HTERT RPE-1 (cell line): Measurements from ENCODE around the gene KLHDC3.
"Not testable (repeated sequence)": the region's sequence is repeated elsewhere in the genome, so short reads cannot be mapped to it uniquely, and the experiment has no call there.

Experiments used
- in situ Hi-C: fragments of 300-500 bp; cut with MboI; formaldehyde crosslinking; loops from 4 replicates; pipeline ENCODE4 v1.14.3; 2020; ENCODE audit warnings: low sequenced_read_pairs

The KLHDC3 gene

DNA sequence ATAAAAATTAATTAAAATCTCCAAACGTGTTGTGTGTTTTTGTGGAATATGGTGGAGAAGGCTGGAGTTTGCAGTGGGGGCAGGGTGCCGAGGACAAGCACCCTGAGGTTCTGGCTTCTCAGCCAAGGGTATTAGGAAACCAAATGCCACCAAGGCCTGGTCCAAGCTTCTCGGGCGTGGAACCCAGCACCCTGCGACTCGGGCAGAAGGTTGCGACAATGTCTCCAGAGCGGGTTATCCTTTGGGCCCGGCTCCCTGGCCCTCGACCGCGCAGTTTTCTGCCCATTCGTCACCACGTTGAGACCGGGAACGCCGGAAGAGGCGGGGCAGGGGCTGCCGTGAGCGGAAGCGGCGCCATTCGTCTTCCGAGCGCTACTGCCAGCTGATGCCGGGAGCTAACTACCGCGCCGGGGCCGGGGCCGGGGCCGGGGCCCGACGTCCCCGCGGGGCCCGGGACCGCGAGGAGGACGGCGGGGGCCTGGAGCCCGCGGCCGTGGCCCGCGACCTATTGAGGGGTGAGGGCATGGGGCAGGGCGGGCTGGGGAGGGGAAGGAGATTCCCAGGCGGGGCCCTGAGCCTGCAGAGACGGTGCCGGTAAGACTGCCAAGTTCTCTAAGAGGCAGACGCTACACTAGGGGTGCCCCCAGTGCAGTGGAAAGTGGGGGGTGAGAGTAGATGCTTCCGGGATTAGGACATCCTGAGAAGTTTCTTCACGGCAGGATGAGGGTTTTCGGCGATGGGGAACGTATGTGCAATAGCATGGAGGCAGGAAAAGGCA lies 7.4 kb downstream of the KLHDC3 start, which contains the start of gene RRP36:
TSS of gene RRP36 (plus strand) at position 354 of the 778 bp plus-strand sequence. CDS start at position 386, 32 bp downstream.
- in situ Hi-C loops = no loop called here

DNA sequence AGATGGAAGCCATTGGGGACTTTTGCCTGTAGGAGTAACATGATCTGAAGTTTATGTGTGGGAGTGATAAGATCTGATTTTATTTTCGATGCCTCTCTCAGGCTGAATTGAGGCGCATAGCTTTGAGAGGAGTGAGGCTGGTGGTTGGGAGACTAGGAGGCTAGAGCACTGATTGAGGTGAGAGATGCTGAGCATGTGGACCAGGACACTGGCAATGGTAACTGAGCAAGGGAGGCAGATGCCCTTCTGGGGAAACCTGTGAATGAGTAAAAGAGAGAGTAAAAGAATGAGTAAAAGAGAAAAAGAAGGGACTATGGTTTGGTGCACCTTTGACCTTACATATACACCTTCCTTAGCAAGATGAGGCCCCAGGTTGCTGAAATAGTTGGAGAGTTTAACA lies 10.4 kb downstream of the KLHDC3 start:
- in situ Hi-C loops = no loop called here

DNA sequence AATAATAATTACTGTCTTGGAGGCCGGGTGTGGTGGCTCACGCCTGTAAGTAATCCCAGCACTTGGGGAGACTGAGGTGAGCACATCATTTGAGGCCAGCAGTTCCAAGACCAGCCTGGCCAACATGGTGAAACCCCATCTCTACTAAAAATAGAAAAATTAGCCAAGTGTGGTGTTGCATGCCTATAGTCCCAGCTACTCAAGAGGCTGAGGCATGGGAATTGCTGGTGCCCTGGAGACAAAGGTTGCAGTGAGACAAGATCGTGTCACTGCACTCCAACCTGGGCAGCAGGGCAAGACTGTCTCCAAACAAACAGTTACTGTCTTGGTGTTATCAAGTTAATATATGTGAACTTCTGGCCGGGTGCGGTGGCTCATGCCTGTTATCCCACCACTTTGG lies 12.3 kb downstream of the KLHDC3 start:
- in situ Hi-C loops = no loop called here

DNA sequence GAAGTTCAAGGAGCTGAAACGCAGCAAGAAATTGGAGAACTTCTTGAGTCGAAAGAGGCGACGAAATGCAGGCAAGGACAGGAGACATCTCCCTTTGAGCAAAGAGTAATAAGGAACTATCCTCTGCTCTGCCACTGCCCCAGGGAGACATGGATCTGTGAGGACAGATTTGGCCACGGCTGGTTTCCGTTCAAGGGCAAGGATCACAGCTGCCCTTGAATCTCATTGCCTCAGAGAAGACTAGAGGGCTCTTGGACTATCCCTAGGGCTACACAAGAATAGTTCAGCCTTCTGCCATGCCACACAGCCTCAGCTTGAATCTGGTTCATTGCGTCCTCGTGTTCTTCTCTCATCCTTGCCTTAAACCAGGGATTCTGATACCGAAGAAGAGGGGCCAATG lies 15.1 kb downstream of the KLHDC3 start:
- in situ Hi-C loops = no loop called here

DNA sequence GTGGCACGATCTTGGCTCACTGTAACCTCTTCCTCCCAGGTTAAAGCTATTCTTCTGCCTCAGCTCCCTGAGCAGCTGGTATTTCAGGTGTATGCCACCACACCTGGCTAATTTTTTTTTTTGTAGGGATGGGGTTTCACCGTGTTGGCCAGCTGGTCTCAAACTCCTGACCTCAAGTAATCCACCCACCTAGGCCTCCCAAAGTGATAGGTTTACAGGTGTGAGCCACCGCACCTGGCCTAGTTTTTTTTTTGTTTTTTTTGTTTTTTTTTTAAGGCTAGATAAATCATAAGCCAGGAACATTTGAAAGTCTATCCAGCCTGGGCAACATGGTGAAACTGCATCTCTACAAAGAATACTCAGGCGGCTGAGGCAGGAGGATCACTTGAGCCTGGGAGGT lies 18.3 kb downstream of the KLHDC3 start:
- in situ Hi-C loops = no loop called here

DNA sequence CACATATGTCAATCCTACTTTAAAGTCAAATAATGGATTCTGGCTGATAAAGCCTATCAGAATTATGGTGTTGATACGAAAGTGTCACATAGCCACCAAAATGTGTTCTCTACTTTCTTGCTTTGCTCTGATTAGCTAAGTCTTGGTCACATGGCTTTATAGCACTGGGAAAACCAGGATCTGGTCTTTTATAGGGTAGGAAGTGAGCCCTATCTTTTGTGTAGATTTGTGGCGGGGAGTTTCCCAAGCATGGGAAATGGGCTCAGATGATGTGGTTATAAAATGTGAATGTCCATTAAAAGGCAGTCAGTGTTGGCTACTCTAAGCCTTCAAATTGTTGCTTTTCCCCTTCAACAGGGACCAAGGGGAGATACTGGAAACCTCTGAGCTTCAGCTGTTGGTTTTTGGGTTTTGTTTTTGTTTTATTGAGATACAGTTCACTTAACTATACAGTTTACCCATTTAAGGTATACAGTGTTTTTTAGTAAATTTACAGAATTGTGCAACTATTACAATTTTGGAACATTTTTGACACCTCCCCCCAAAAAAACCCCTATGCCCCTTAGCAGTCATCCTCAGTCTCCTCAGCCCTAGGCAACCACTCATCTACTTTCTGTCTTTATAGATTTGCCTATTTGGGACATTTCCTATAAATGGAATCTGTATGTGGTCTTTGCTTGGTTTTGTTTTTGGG lies 19.6 kb downstream of the KLHDC3 start:
- in situ Hi-C loops = no loop called here

DNA sequence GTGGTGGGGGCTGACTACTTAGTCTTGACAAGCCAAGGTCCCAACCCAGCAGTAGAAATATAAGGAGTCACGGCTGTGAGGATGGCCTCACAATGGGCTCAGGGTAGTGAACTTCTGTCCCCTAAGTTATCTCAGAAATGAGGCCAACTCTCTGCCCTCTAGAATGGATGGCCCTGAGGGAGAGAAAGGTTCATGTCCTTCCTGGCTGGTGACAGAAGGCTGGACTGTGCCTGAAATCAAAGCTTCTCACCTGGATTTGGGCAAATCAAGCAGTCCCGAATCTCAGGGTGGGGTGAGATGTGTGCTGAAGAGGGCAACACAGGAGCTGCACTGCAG lies 20.1 kb downstream of the KLHDC3 start:
- in situ Hi-C loops = no loop called here

DNA sequence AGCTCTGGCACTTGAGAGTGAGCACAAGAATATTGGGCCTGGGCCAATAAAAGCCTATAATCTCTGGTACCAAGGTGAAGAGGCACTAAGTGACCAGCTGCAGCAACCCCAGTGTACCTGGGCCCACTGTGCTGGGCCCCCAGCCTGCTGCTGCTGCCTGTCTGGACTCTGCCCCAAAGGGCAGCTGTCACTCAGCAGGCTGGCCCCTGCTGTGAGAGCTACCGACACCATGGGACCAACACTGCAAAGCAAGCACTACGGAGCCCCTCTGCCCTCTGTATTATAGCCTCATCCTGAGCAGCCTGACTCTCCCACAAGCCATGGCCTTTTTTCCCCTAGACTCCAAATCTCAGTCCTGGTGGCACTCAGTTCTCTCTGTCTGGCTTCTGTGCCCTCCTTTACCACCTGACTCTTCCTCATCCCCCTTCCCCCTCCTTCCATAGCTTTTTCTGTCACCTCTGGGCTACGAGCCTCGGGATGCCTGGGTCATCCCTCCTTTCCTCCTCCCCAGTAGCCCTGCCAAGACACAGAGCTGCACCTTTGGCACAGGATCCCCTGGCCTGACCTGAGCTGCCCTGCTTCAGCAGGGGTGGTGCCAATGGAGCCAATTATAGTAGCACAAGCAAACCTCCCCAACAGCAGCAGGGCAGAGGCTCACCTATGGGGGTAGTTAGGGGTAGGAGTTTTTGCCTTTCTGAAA lies 21.6 kb downstream of the KLHDC3 start:
- in situ Hi-C loops = no loop called here

DNA sequence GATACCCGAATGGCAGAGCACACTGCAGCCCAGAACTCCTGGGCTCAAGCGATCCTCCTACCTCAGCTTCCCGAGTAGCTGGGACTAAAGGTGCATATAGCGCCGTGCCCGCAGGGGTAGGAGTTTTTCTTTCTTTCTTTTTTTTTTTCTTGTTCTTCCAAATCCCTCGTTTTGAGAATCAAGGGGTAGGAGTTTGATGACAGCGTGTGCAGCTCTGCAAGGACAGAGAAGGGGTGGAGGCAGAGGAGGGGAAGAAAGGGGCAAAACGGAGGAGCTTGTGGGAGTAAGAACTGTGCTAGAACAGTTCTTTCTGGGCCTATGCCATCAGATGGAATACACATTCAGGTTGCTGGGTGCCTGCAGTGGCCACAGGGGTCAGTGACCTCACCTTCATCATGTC lies 22.7 kb downstream of the KLHDC3 start:
- in situ Hi-C loops = no loop called here

DNA sequence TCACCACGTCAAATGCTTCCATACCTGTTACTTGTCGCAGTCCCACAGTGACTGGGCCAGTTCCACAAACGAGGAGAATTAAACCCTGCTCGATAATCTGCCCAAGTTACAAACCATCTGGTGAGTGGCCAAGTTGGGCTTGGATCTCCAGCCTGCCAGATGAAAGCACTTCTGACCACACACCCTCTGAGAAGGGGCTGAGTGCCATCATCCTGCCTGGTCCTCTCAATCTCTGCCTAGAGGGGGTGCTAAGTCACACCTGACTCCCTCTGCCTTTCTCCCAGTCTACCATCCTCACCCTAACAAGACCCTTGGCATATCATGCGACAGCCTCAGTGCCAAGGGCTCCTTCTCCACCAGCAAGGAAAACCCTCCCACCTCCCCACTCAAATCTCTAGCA lies 23.1 kb downstream of the KLHDC3 start:
- in situ Hi-C loops = no loop called here

DNA sequence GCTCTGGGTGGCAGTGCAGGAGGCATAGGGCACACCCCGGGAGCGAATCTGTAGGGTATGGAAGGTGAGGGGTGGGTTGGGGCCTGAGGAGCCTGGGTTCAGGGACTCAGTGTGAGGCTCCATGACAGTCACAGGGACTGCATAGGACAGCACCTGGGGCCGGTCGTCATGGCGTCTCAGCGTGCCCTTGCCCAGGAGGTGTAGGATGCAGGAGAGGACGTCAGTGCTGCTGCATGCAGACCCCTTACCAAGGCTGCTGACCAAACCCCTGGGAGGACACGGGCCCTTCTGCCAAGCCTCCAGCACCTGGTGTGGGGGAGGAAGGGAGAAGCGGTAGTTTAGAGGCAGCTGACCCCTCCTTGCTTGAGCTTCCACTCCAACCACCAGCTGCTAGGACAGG lies 23.7 kb downstream of the KLHDC3 start:
- in situ Hi-C loops = no loop called here

DNA sequence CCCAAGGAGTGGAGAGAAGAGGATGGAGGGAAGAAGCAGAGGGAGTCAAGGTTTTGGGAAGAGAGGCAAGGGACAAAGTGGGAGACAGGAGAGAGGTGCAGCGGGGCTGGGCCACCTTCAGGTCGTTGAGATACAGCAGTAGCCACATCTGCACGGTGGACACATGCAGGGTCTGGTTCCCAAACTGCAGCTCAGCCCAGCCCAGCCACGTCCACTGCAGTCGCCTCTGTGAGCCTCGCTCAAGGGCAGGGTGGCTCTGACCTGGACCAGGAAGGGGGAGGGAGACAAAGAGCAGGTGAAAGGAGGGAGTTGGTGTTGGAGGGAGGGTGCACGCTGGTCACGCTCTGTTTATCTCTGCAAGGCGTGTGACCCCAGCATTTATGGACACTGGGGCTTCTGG lies 24.7 kb downstream of the KLHDC3 start:
- in situ Hi-C loops = no loop called here

DNA sequence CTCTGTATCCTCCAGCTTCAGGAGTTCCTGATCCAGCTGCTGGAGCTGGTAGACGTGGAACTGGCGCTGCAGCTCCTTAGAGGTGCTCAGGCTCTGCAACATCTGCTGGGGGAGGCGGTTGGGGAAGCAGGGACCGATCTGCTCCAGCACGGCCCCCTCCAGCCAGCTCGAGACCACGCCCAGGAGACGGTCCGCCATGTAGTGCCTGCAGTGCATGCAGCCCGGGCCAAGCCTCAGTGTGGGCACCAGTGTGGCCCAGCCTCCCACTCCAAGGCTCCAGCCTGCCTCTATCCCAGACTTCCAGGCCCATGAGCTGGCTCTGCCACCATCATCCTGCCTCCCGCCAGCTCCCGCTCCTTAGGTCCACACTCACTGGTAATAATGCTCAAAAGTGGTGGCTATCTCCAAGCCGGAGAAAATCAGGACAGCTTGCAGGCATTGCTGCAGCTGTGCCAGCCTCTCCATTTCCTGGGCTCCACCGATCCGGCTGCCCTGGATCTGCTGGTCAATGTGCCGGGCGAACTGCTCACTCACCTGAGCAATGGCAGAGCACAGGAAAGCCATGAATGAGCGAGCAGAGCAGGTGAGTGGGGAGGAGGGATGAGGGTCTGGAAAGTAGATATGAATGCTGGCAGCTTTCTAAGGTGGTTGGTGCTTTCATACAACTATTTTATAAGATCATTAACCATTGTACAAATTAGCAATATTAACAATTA lies 26.7 kb downstream of the KLHDC3 start:
- in situ Hi-C loops = no loop called here

DNA sequence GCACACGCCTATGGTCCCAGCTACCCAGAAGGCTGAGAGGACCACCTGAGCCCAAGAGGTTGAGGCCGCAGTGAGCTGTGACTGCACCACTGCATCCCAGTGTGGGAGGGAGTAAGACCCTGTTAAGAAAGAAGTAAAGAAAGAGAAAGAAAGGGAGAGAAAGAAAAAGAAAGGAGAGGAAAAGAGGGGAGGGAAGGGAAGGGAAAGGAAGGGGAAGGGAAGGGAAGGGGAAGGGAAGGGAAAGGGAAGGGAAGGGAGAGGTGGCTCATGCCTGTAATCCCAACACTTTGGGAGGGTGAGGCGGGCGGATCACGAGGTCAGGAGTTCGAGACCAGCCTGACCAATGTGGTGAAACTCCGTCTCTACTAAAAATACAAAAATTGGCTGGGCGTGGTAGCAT lies 27.4 kb downstream of the KLHDC3 start:
- in situ Hi-C loops = not testable (repeated sequence)

DNA sequence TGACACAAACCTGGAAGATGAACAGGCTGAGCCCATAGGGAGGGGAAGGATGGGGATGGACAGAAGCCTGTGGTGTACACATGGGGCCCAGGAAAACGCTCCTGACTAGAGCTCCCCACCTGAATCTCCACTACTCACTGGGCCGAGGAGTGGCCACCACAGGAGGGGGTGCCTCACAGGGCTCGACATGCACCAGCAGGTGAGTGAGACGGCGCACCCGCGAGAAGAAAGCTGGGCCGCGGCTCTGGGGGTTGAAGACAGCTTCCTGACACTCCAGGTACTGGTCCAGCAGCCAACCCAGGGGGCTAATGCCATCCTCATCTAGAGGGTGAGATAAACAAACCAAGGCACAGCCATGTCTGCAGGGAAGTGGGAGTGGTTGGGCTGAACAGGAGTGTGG lies 29.3 kb downstream of the KLHDC3 start:
- in situ Hi-C loops = no loop called here

DNA sequence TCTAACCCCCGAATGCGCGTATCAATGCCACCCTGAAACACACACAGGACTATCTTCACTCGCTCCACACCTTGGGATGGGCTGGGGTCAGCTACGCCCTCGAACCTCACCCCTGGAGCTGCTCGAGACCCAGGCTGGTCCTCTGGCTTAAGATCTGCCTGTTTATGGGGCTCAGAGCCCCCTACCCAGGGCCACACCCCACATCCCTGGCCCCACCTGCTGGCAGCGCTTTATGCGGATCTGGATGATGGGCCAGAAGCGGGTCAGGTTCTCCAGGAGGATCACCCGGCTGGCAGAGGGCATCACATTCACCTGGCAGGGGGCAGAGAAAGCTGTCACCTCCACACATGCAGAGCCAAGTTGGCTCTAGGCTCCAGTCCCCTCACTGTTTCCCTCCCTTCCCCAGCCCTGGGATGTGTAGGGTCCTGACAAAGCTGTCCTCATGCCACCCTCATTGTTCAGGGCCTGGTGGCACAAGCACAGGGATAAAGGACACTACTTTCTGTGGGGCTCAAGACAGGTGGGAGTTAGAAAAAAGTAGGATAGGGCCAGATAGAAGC lies 31.4 kb downstream of the KLHDC3 start:
- in situ Hi-C loops = no loop called here

DNA sequence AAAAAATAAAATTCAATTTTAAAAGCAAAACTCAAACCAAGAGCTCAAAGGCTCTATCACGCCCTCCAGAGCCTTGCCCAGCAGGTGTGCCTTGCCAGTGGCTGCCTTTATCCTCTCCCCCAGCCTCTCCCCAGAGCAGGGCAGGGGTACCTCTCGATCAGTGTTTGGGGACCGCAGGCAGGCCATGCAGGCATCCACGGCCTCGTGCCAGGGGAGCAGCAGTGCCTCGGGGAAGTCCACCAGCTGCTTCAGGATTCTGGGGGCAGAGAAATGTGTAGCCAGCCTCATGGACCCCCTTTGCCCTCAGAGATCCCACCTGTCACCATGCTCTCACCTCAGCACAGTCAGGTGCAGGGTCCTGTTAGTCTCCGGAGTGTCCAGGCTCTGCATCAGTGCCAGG lies 33.9 kb downstream of the KLHDC3 start:
- in situ Hi-C loops = no loop called here

DNA sequence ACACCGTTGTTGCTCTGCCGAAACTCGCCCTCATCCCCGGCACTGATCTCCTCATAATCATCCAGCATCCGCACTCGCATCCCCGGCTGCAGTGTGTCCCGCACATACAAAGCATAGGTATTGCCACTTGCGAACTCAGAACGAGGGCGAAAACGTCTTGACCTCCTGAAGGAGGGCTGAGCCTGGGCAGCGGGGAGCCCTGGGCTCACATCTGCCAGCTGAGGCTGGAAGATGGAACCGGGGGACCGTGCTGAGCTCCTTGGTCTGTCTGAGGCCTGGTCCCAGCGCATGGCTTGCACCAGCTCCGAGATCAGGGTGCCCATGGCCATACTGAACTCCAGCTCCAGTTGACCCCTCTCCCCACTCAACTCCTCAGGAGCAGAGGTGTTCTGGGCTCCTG lies 36.9 kb downstream of the KLHDC3 start:
- in situ Hi-C loops = no loop called here

DNA sequence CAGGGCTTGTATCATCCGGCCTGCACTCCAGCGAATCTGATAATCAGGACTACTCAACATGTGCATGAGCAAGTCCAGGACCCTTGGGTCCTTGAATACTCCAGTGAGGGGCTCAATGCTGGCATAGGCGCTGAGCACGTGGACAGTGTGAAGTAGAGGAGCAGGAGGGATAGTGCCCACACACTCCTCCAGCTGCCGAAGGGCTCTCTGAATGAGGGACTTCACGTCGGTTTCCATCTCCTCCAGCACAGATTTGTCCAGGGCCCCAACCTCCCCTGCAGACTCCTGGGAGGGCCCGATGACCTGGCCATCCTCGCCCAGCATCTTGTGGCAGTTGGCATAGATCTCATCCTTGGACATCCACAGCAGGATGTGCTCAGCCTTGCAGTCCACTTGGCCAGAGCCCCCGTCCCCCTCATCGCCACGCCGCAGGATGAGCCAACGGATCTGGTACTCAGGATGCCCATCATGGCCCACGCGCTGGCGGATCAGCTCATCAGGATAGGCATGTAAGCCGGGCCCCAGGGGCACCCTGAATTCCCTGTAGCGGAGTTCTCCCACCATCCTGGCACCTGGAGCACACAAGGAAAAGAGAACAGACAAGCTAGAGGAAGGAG lies 38.3 kb downstream of the KLHDC3 start:
- in situ Hi-C loops = no loop called here

DNA sequence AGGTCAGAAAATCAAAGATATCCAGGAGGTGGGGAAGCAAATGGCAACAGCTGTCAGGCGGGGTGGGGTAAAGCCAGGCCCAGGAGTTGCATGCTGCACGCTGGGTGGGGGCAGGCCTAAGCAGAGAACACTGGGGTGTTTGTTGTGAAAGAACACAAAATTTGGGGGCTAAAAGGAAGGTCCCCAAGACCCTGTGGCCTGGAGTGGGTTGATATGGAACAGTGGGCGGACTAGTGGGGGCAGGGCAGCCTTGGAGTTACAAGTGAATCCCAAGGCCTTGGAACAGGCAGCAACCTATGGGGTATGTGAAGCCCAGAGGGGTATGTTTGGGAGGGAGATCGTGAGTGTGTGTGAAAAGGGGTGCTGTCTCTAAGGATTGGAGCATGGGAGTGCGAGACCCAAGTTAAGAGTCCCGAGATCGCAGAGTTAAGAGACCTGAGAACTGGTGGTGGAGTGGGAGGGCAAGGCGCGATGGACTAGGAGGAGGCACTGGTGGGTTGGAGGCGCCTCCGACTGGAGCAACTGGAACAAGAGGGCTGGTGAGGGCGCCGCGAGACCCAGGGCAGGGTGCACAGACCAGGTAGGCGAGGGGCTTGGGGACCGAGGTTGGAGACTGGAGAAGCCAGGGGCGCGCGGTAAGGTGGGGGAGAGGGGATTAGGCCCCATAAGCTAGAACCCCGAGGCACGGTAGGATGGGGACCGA lies 38.9 kb downstream of the KLHDC3 start:
- in situ Hi-C loops = no loop called here
